ENCODE results near the gene MYLK.

DNA sequence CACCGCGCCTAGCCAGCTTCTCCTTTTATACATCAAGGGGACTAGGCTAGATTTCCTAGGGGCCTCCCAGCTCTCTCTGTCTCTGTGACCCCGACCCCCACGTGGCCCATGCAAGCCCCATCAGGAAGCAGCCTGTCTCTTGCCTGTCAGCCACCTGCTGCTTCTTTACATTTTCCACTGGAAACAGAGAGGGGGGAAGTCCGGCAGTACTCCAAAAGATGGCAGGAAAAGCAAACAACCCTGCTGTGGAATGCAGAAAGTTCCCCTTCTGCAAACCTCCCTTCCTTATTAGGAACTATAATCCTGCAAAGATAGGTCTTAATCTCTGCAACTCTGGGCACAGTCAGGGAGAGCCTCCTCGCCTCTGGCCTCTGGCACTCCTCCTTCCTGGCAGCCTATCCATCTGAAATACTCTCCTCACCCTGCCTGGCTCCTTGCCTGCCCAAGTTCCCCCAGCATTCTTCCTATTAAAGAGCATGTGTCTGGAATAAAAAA, 251.9 kb downstream of the MYLK start:
- TF ChIP-seq, protein P1, sequence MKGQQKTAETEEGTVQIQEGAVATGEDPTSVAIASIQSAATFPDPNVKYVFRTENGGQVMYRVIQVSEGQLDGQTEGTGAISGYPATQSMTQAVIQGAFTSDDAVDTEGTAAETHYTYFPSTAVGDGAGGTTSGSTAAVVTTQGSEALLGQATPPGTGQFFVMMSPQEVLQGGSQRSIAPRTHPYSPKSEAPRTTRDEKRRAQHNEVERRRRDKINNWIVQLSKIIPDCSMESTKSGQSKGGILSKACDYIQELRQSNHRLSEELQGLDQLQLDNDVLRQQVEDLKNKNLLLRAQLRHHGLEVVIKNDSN (IDR thresholded peaks at IDR 0.05; ENCODE audit: borderline replicate concordance, extremely low read length, insufficient read depth, low read depth, low read length), result no peak
- TF ChIP-seq, protein P2, sequence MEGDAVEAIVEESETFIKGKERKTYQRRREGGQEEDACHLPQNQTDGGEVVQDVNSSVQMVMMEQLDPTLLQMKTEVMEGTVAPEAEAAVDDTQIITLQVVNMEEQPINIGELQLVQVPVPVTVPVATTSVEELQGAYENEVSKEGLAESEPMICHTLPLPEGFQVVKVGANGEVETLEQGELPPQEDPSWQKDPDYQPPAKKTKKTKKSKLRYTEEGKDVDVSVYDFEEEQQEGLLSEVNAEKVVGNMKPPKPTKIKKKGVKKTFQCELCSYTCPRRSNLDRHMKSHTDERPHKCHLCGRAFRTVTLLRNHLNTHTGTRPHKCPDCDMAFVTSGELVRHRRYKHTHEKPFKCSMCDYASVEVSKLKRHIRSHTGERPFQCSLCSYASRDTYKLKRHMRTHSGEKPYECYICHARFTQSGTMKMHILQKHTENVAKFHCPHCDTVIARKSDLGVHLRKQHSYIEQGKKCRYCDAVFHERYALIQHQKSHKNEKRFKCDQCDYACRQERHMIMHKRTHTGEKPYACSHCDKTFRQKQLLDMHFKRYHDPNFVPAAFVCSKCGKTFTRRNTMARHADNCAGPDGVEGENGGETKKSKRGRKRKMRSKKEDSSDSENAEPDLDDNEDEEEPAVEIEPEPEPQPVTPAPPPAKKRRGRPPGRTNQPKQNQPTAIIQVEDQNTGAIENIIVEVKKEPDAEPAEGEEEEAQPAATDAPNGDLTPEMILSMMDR (IDR thresholded peaks at IDR 0.05 in 2 of 3, conservative IDR thresholded peaks at IDR 0.05 in 1 of 3; ENCODE audit: control insufficient read depth in 2 of 3, extremely low read depth in 1 of 3, insufficient read depth in 1 of 3, low read depth in 3 of 3, low read length in 3 of 3), result no peak
